ENCODE results near the gene B4GALT3. TPM values are rescaled to one million over a fixed set of nuclear protein-coding genes. Genes with fewer than 3 reads are reported as not detected.

Gene B4GALT3
- total RNA-seq, 1 donor from 2014 or later: 44.0 TPM

- peaks cover 6% of the 10 kb centered on the region for H3K27me3 Mint-ChIP-seq (ENCODE audit: unreplicated experiment)
- no peaks in the 10 kb centered on the region for H3K9me3 Mint-ChIP-seq (ENCODE audit: unreplicated experiment)
- DNase-seq (ENCODE audit: low spot score): peak; percentile 89
- H3K4me3 Mint-ChIP-seq (ENCODE audit: unreplicated experiment): peak within 1 kb of the TSS; percentile 94
- H3K27ac Mint-ChIP-seq (ENCODE audit: unreplicated experiment): peak within 1 kb of the TSS; percentile 98
- H3K36me3 Mint-ChIP-seq (ENCODE audit: low read depth, unreplicated experiment): peaks cover 16% of the 10 kb centered on the region
- peaks cover 62% of the 10 kb centered on the region for H3K4me1 Mint-ChIP-seq (ENCODE audit: unreplicated experiment)
- TF ChIP-seq CTCF (IDR thresholded peaks at IDR 0.05; ENCODE audit: unreplicated experiment): no peak
Measured at GRCh38 chr1:161201836-161202712, 24.8 kb upstream of the B4GALT3 start, which contains the start of gene NDUFS2. Gene NDUFS2, plus strand, starts transcription at chr1:161202367. Its CDS starts 19 bp downstream, at chr1:161202386.

- peaks cover 7% of the 10 kb centered on the region for H3K27me3 Mint-ChIP-seq (ENCODE audit: unreplicated experiment)
- H3K9me3 Mint-ChIP-seq (ENCODE audit: unreplicated experiment): no peaks in the 10 kb centered on the region
- H3K4me3 Mint-ChIP-seq (ENCODE audit: unreplicated experiment): no peak overlapping the region
- H3K36me3 Mint-ChIP-seq (ENCODE audit: low read depth, unreplicated experiment): peaks cover 11% of the 10 kb centered on the region
- DNase-seq (ENCODE audit: low spot score): peak; percentile 34
- TF ChIP-seq CTCF (IDR thresholded peaks at IDR 0.05; ENCODE audit: unreplicated experiment): no peak
- H3K4me1 Mint-ChIP-seq (ENCODE audit: unreplicated experiment): peaks cover 71% of the 10 kb centered on the region
- H3K27ac Mint-ChIP-seq (ENCODE audit: unreplicated experiment): peak overlapping the region; percentile 98
Measured at GRCh38 chr1:161200992-161201835, 23.9 kb upstream of the B4GALT3 start.

DNA sequence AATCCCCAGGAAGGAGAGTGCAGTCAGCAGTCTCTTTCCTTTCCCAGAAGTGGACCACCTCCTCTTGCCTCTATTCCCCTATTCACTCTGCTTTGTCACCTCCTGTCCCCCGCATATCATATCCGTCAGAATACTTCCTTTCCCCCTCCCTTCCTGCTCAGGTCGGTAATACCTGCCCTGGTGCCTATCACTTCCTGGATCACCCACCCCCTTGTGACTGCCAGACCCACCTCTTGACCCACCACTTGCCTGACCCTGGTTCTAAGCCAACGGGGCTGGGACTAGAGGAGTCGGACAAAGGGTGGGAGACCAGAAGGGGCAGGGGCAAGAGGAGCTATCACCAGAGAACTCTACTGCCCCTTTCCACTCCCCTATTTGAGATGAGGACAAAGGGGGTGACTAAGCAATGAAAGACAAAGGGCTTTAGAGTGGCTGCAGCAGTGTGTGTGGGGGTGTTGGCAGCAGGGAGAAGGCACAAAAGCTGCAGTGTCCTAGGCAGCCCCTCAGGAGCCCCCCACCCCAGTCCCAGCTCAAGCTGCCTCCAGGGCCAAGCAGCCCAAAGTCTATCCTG, 23.2 kb upstream of the B4GALT3 start:
- TF ChIP-seq CTCF (IDR thresholded peaks at IDR 0.05; ENCODE audit: unreplicated experiment): no peak
- Mint-ChIP-seq H3K4me1 (ENCODE audit: unreplicated experiment) (peaks cover 78% of the 10 kb centered on the region), H3K27me3 (ENCODE audit: unreplicated experiment) (peaks cover 9% of the 10 kb centered on the region), H3K36me3 (ENCODE audit: low read depth, unreplicated experiment) (peaks cover 13% of the 10 kb centered on the region), H3K4me3 (ENCODE audit: unreplicated experiment) (peak overlapping the region; percentile 43), H3K9me3 (ENCODE audit: unreplicated experiment) (no peaks in the 10 kb centered on the region), H3K27ac (ENCODE audit: unreplicated experiment) (peak overlapping the region; percentile 98)
- no peak for DNase-seq (ENCODE audit: low spot score)

GRCh38 chr1:161199506-161200139, 22.3 kb upstream of the B4GALT3 start:
- no peaks in the 10 kb centered on the region for H3K9me3 Mint-ChIP-seq (ENCODE audit: unreplicated experiment)
- peaks cover 81% of the 10 kb centered on the region for H3K4me1 Mint-ChIP-seq (ENCODE audit: unreplicated experiment)
- H3K27me3 Mint-ChIP-seq (ENCODE audit: unreplicated experiment): peaks cover 13% of the 10 kb centered on the region
- H3K36me3 Mint-ChIP-seq (ENCODE audit: low read depth, unreplicated experiment): peaks cover 16% of the 10 kb centered on the region
- no peak for TF ChIP-seq CTCF (IDR thresholded peaks at IDR 0.05; ENCODE audit: unreplicated experiment)
- H3K4me3 Mint-ChIP-seq (ENCODE audit: unreplicated experiment): peak overlapping the region; percentile 61
- H3K27ac Mint-ChIP-seq (ENCODE audit: unreplicated experiment): peak overlapping the region; percentile 98
- DNase-seq (ENCODE audit: low spot score): no peak
